Activated naive CD4-positive, alpha-beta T cell treated with anti-CD3 and anti-CD28 coated beads, Interleukin-2, amount 50 U/mL, for 24 hours (primary cell): Measurements from ENCODE around the gene LRRC28.

Experiments
- H3K27ac Mint-ChIP-seq: one replicate; pipeline ENCODE4 v1.8.0; 2021; ENCODE audit warnings: mild to moderate bottlenecking, mixed read lengths
- H3K27me3 Mint-ChIP-seq: one replicate; pipeline ENCODE4 v1.8.0; 2021; ENCODE audit warnings: mixed read lengths
- H3K36me3 Mint-ChIP-seq: one replicate; pipeline ENCODE4 v1.8.0; 2021; ENCODE audit warnings: mixed read lengths
- H3K4me1 Mint-ChIP-seq: one replicate; pipeline ENCODE4 v1.8.0; 2021; ENCODE audit warnings: mixed read lengths
- H3K4me3 Mint-ChIP-seq: one replicate; pipeline ENCODE4 v1.8.0; 2021; ENCODE audit warnings: mild to moderate bottlenecking, mixed read lengths
- H3K9me3 Mint-ChIP-seq: one replicate; pipeline ENCODE4 v1.8.0; 2021; ENCODE audit warnings: mixed read lengths

LRRC28 gene

DNA sequence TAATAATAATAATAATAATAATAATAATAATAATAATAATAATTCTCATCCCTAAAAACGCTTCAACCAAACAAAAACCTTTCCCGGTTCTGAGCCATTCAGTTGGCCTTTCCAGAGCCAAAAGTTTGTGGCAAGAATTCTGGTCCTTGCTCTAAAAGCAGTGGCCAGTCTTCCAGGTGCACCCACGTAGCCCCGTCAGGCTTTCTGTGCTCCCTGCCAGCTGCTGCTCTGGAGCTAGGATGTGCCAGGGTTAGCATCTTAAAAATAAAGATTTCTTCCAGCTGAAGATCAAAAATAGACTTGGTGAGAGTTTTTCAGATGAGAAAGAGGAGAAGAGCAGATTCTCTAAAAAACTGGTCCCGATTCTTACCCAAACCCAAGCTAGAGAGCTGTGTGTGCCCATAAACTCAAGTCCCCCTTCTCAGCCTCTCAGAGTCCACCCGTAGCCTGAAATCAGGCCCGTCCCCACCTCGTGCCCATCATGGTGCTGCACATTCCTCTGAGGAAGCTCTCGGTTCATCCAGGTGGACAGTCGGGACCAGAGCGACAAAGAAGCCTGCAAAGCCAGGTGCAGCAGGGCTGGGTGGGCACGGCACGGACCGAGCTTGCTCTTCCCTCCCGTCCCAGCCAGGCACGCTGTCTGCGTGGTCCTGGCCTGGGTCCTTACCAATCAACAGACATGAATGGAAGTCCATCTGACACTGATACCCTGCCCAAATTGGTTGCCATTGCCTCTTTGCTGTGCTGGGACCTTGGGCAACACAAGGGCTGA lies 155.6 kb downstream of the LRRC28 start:
- no peaks in the 10 kb centered on the region for H3K27me3 Mint-ChIP-seq
- peak overlapping the region; percentile 53 for H3K27ac Mint-ChIP-seq
- peaks cover 28% of the 10 kb centered on the region for H3K4me1 Mint-ChIP-seq
- H3K36me3 Mint-ChIP-seq: no peaks in the 10 kb centered on the region
- no peaks in the 10 kb centered on the region for H3K9me3 Mint-ChIP-seq
- no peak overlapping the region for H3K4me3 Mint-ChIP-seq

DNA sequence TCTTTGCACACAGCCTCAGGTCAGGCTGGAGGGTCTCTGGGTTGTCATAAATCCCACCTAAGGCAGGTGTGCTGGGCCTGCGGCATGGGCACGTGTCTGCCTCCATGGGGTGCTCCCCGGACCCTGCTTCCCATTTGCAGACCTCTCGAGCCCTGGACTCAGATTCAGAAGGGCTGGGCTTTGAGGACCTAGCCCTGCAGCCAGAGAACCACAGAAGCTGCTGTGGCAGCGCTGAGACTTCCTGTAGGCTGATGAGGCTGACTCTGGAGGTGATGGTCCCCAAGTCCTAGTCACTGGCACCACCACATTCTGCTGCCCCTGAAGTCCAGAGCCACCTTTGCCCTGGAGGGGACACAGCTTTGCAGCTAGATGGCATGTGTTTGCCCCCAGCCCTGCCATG lies 156.4 kb downstream of the LRRC28 start:
- Mint-ChIP-seq H3K27ac (no peak overlapping the region), H3K4me3 (no peak overlapping the region), H3K9me3 (no peaks in the 10 kb centered on the region), H3K36me3 (no peaks in the 10 kb centered on the region), H3K27me3 (no peaks in the 10 kb centered on the region), H3K4me1 (peaks cover 28% of the 10 kb centered on the region)

DNA sequence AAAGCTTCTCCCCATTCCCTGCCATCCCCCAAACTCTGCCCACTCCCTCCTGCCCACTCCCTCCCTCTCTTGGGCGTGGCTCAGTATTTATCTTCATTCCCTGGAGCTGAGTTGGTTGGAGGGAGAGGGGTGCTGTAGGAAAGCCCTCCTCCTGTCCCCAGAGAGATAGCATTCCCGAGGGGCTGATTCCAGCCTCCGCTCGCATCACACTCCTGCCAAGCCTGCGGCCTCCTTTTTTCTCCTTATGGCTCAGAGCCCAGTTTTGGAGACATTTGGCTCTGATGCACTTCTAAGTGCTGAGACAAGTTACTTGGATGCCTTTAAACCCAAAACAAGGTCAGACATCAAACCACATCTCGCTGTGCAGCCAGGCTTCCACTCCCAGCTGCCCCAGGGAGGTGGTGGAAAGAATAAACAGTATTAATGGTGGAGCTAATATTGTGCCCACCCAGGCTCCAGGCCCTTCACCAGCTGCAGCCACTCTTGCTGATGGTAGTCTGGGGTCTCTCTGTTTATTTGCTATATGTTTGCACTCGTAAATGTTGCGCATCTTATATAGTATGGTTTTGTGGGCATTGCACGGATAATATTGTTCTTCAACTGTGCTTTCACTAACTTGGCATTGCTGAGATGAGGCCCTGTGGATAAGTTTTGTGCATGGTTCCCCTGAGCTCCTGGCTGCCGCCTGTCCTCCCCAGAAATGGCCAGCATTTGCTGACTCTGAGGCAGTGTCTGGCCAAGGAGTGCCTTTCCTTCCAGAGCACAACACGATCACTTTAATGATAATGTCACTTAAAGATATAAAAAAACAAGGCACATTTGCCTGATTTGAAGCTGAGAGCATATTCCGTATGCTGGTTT lies 157.2 kb downstream of the LRRC28 start:
- H3K27ac Mint-ChIP-seq: no peak overlapping the region
- H3K4me3 Mint-ChIP-seq: no peak overlapping the region
- no peaks in the 10 kb centered on the region for H3K9me3 Mint-ChIP-seq
- no peaks in the 10 kb centered on the region for H3K36me3 Mint-ChIP-seq
- no peaks in the 10 kb centered on the region for H3K27me3 Mint-ChIP-seq
- H3K4me1 Mint-ChIP-seq: peaks cover 28% of the 10 kb centered on the region

DNA sequence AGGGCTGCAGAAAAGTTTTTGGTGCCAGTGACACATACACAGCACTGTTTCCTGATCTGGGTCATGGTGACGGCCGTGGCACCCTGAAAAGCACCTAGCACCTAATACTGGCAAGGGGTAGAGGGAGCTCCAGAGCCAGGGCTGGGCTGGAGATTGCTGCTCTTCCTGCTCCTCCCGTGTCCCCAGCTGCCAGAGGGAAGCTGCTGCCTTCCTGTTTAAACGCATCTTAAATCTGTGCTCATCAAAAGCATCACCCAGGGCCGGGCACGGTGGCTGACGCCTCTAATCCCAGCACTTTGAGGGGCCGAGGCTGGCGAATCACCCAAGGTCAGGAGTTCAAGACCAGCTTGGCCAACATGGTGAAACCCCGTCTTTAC lies 157.8 kb downstream of the LRRC28 start:
- H3K9me3 Mint-ChIP-seq: no peaks in the 10 kb centered on the region
- no peaks in the 10 kb centered on the region for H3K36me3 Mint-ChIP-seq
- H3K4me1 Mint-ChIP-seq: peaks cover 28% of the 10 kb centered on the region
- H3K27ac Mint-ChIP-seq: peak overlapping the region; percentile 17
- H3K4me3 Mint-ChIP-seq: no peak overlapping the region
- no peaks in the 10 kb centered on the region for H3K27me3 Mint-ChIP-seq

DNA sequence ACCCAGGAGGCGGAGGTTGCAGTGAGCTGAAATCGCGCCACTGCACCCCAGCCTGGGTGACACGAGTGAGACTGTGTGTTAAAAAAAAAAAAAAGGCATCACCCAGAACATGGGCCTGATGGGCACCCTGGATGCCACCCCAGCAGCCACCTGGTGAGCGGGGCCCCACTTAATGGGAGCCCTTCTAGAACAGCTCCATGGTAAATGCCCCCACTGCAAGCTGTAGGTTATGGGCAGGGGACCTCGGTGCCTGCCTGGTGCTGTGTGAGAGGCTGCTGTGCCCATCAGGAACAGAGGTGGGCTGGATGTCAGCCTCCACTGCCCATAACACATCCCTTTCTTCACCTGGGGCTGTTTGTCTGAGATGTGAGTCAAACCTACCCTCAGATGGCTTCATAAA lies 158.3 kb downstream of the LRRC28 start:
- H3K27me3 Mint-ChIP-seq: no peaks in the 10 kb centered on the region
- H3K4me3 Mint-ChIP-seq: no peak overlapping the region
- no peak overlapping the region for H3K27ac Mint-ChIP-seq
- H3K4me1 Mint-ChIP-seq: peaks cover 28% of the 10 kb centered on the region
- H3K9me3 Mint-ChIP-seq: no peaks in the 10 kb centered on the region
- no peaks in the 10 kb centered on the region for H3K36me3 Mint-ChIP-seq

DNA sequence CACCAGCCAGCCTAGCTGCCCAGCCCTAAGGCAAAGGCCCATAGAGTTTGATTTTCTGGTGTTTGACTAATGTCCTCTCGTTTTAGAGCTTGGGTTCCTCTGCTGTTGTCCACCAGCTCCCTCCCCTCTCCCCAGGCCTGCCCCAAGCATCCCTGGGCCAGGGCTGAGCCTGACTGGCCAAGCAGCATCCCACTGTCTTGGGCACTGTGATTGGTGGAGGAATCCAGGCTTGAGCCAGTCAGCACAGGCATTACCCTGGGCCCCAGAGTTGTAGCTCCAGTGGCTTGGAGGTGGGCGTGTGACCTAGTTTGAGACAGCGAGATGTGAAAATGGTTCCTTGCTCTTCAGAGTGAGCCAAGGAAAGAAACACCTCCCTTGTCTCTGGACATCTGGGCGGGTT lies 159.2 kb downstream of the LRRC28 start:
- Mint-ChIP-seq H3K27ac (no peak overlapping the region), H3K4me3 (no peak overlapping the region), H3K36me3 (no peaks in the 10 kb centered on the region), H3K9me3 (no peaks in the 10 kb centered on the region), H3K4me1 (peaks cover 24% of the 10 kb centered on the region), H3K27me3 (no peaks in the 10 kb centered on the region)

DNA sequence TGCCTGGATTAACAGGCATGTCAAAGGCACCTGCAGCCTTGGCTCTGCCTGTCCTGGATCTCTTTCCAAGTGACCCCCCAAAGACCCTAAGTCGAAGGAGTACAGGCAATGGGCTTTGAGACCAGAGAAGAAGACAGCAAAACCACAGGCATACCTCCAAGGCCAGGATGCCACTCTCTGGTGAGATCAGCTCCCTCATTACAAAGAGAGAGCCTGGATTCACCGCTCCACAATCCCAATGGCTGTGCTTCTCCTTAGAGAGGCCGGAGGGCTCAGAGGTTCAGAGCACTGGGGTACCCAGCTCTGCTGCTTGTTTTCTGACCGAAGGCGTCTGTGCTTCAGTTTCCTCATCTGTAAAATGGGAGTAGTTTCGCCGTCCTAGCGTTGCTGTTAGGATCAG lies 160.0 kb downstream of the LRRC28 start:
- no peaks in the 10 kb centered on the region for H3K27me3 Mint-ChIP-seq
- H3K36me3 Mint-ChIP-seq: no peaks in the 10 kb centered on the region
- H3K27ac Mint-ChIP-seq: no peak overlapping the region
- no peaks in the 10 kb centered on the region for H3K9me3 Mint-ChIP-seq
- peaks cover 24% of the 10 kb centered on the region for H3K4me1 Mint-ChIP-seq
- no peak overlapping the region for H3K4me3 Mint-ChIP-seq

DNA sequence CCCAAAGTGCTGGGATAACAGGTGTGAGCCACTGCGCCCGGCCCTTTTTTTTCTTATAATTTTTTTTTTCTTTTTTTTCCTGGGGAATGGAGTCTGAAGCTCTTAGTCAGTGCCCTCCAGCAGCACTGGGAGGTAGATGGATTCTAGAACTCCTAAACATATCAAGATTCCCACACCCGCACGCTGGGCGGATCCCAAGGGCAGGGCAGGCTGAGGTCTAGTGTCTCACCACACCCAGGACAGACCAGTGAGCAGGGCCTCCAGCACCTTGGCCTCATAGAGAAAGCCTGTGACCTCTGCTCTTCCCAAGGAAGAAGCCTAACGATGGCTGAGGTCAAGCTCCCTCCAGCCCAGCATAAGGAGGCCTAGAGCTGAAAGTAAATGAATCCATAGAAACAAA lies 160.8 kb downstream of the LRRC28 start:
- H3K27me3 Mint-ChIP-seq: no peaks in the 10 kb centered on the region

DNA sequence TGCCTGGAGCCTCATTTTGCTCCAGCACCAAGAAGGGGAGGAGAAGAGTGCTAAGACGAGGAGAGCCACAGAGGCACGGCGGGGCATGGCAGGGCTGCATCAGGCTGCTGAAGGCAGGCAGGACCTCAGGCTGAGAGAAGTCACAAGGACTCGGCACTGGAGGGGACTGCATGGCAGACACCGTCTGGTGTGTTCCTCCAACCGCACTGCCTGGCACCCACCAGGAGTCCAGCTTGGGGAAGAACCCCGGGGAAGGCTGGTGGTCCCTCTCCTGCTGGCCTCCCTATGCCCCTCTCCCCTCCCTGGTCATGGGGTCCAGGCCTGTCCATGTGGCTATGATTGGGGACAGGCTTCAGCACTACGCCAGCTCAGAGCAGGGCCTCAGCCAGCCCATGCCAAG lies 161.3 kb downstream of the LRRC28 start:
- Mint-ChIP-seq H3K27ac (no peak overlapping the region), H3K4me1 (peaks cover 18% of the 10 kb centered on the region), H3K4me3 (no peak overlapping the region), H3K9me3 (no peaks in the 10 kb centered on the region), H3K36me3 (no peaks in the 10 kb centered on the region), H3K27me3 (no peaks in the 10 kb centered on the region)

More for the DNA sequence above, 160.8 kb downstream of the LRRC28 start:
- no peaks in the 10 kb centered on the region for H3K9me3 Mint-ChIP-seq
- H3K36me3 Mint-ChIP-seq: no peaks in the 10 kb centered on the region
- H3K4me1 Mint-ChIP-seq: peaks cover 23% of the 10 kb centered on the region
- no peak overlapping the region for H3K4me3 Mint-ChIP-seq
- H3K27ac Mint-ChIP-seq: no peak overlapping the region

DNA sequence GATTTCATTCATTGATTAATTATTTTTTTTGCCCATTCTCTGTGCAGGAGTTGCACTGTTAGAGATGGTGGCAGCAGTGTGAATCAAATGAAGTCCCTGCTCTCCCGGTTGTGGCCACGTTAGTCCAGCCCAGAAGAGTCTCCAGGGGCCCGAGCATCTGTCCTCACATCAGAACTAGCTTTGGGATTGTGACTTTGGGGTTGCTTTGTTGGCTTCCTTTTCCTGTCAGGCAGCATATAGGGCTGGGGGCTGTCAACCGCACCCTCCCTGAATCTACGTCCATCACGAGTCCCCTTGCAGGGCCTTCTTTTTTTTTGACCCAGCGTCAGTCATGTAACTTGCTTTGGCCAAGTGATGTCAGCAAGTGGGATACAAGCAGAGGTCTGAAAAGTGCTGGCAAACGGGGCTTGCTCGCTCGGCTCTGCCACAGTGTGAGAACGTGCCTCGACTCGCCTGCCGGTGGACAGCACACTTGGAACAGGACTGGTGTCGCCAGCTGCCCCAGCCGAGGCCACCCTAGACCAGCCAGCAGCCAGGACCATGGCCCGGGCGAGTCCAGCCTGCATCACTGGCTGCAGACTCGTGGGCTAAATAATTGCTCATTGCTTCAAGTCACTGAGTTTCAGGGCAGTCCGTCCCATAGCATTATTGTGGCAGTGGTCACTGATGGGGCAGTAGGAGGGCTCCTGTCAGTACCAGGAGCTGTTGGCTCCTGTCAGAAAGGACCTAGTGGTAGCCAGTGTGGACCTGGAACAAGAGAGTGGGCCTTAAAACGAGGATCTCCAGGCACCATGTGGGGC lies 162.9 kb downstream of the LRRC28 start:
- Mint-ChIP-seq H3K27me3 (no peaks in the 10 kb centered on the region), H3K27ac (no peak overlapping the region), H3K4me1 (peaks cover 2% of the 10 kb centered on the region), H3K4me3 (no peak overlapping the region), H3K36me3 (no peaks in the 10 kb centered on the region), H3K9me3 (no peaks in the 10 kb centered on the region)

DNA sequence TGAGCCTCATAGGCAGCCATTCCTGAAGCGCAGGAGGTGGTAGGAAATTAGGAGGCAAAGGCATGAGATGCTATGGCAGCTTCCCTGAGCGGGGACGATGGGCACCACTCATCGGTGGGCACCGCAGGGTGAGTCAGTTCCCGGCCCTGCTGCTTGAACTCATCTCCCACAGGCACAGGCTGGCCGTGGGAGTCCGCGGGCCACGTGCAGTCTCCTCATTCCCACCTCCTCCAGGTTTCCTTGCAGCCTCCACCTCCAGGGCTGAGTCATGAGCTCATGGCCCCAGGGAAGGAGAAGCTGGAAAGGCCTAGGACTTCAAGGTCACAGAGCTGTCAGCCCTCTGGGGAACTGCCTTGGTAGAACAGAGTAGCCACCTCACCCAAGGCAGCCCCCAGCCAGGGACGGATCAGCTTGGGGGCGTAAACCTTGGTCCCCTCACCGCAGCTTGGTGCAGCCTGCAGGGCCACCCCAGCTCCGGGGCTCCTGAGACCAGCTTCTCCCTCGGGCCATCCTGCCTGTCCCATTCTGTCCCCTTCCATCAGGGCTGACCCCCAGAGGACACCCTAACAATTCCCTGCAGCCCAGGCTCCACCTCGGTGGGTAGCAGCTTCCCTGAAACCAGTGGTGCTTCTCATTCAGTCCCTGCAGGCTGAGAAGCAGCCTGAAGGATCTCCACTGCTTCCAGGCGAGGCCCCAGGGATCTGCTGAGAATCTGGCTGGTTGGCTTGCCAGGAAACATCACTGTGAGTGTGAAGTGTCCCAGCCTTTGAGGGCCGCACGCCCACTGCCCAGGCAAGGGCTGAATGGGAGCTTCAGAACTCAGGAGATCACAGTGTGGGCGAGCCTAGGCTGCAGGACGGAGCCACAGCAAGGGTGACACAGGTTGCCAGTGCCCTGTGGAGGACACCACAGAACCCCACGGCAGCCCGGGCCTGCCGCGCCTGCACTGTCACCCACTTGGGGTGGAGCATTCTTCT lies 163.8 kb downstream of the LRRC28 start:
- Mint-ChIP-seq H3K9me3 (no peaks in the 10 kb centered on the region), H3K4me3 (no peak overlapping the region), H3K27me3 (no peaks in the 10 kb centered on the region), H3K4me1 (peaks cover 7% of the 10 kb centered on the region), H3K36me3 (no peaks in the 10 kb centered on the region), H3K27ac (no peak overlapping the region)

DNA sequence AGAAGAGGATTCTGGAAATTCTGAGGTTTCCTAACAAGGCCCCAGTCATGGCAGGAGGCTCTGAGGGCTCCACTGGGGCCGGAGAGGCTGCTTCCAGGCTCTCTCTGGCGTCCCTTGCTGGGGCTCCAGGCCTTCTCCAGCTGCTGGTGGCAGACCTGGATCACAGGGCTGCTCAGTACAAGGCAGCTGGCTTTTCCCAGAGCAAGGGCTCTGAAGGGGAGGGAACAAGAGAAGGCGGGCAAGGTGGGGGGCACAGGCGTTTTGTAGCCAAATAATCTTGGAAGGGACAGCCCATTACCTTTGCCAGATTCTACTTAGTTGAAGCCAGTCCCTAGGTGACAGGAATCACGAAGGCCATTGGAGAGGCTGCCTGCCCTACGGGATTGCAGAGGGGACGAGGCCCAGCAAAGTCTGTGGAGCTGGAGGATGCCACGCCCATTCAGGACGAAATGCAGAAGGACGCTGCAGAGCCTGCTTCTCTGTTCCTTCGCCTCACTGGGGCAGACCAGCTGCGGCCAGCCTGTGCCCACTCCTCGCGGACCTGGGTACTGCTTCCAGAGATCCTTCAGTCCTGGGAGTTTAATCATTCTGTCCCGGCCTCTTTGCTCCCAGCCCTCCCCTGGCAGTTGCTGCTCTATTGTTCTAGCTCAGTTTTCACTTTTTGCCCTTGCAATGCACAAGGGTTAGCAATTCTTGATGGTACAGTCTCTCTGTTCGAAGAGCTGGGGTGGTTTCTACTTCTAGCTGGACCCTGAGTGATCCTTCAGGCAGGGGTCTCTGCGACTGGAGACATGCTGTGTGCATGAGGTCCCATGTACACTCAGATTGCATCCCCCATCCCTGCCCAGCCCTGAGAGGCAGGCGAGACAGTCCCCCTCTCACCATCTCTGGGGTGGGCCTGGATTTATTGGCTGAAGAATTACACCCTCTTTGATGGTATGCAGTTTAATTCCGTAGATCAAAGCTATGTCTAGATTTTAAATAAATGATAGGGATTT lies 165.2 kb downstream of the LRRC28 start:
- Mint-ChIP-seq H3K36me3 (no peaks in the 10 kb centered on the region), H3K9me3 (no peaks in the 10 kb centered on the region), H3K27ac (peak overlapping the region; percentile 12), H3K27me3 (no peaks in the 10 kb centered on the region), H3K4me3 (no peak overlapping the region), H3K4me1 (peaks cover 22% of the 10 kb centered on the region)

DNA sequence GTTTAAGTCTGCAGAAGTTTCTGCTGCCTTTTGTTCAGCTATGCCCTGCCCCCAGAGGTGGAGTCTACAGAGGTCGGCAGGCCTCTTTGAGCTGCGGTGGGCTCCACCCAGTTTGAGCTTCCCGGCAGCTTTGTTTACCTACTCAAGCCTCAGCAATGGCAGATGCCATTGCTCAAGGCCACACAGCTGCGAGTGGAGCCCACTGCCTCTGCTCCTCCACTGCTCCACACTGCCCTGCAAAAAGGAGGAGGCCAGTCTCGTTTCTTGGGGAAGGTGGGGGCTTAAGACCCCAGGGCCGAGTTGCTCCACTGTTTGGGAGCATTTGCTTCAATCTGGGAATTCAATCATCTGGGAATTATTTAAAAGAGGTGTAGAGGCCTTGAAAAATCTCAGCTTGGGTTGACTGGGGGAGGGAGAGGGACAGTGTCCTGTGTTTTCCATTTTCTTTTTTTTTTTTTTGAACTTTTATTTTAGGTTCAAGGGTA lies 169.9 kb downstream of the LRRC28 start:
- Mint-ChIP-seq H3K27ac (peak overlapping the region; percentile 91), H3K4me3 (peak overlapping the region; percentile 30), H3K9me3 (no peaks in the 10 kb centered on the region)

DNA sequence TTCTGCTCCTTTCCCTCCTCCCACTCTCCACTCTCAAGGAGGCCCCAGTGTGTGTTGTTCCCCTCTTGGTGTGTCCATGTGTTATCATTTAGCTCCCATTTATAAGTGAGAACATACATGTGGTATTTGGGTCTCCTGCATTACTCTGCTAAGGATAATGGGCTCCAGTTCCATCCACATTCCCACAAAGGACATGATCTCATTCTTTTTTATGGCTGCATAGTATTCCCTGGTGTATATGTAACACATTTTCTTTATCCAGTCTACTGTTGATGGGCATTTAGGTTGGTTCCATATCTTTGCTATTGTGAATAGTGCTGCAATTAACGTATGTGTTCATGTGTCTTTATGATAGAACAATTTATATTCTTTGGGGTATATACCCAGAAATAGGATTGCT lies 170.5 kb downstream of the LRRC28 start:
- Mint-ChIP-seq H3K4me1 (peaks cover 71% of the 10 kb centered on the region), H3K27ac (peak overlapping the region; percentile 70), H3K9me3 (no peaks in the 10 kb centered on the region), H3K4me3 (no peak overlapping the region), H3K27me3 (no peaks in the 10 kb centered on the region), H3K36me3 (peaks cover 2% of the 10 kb centered on the region)

More for the DNA sequence above, 169.9 kb downstream of the LRRC28 start:
- H3K36me3 Mint-ChIP-seq: peaks cover 2% of the 10 kb centered on the region
- H3K27me3 Mint-ChIP-seq: no peaks in the 10 kb centered on the region
- H3K4me1 Mint-ChIP-seq: peaks cover 66% of the 10 kb centered on the region
